ENCODE measurements around the gene NUDCD3.
A peak's percentile ranks its signal among the peaks of the same experiment; 100 is the strongest.

- TF ChIP-seq CTCF (IDR thresholded peaks at IDR 0.05 in 8 of 11, conservative IDR thresholded peaks at IDR 0.05 in 3 of 11) = no peak
- no peak for TF ChIP-seq POLR2A (IDR thresholded peaks at IDR 0.05)
- peak in 1 of 3 donors; percentile 4 for TF ChIP-seq POLR2AphosphoS5 (IDR thresholded peaks at IDR 0.05)
These were observed 114.5 kb downstream of the NUDCD3 start for GRCh38 chr7:44375926-44376342.
